Epithelial cell of proximal tubule (primary cell): ENCODE results near the gene FCRL6. TPM values are rescaled to one million over a fixed set of nuclear protein-coding genes. Genes with fewer than 3 reads are reported as not detected.

ENCODE experiments used
- DNase-seq: peaks from one replicate; pipeline ENCODE4 v3.0.0-alpha.2; 2011; ENCODE audit warnings: low read depth
- H3K4me3 ChIP-seq: 2 replicates; pipeline ENCODE4 v1.5.1; 2011; ENCODE audit warnings: low read depth, mild to moderate bottlenecking, low read length
- total RNA-seq: library from RNA; depleted of rRNA; stranded (reverse); fragments of >200 nt; gene quantifications from 2 replicates; pipeline ENCODE4 v1.2.3, GENCODE V29; 2015
- TF ChIP-seq, protein P1 (sequence below): conservative IDR thresholded peaks from 2 replicates; pipeline ENCODE4 v1.5.1; 2012; ENCODE audit warnings: low read depth, mild to moderate bottlenecking, low read length

The FCRL6 gene
- total RNA-seq, 1 donor from 2014 or later, result not detected

DNA sequence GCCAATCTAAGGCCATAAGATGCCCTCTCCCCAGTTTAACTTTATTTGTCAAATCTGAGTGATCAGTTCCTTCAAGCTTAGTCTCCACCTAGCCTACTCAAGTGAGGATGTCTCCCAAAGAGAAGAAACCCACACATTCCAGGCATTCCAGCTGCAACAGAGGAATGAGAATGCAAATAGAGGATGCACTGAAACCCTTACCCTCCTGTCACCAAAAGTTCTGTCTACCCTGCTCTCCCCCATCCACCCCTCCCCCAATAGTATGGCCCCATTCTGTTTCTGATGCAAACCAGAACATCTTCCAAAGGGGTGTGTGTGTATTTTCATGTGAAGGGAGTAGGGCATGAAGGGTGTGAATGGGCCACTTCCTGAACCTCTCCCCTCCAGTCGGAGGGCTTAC is 18.4 kb upstream of the FCRL6 start:
- TF ChIP-seq, protein P1, sequence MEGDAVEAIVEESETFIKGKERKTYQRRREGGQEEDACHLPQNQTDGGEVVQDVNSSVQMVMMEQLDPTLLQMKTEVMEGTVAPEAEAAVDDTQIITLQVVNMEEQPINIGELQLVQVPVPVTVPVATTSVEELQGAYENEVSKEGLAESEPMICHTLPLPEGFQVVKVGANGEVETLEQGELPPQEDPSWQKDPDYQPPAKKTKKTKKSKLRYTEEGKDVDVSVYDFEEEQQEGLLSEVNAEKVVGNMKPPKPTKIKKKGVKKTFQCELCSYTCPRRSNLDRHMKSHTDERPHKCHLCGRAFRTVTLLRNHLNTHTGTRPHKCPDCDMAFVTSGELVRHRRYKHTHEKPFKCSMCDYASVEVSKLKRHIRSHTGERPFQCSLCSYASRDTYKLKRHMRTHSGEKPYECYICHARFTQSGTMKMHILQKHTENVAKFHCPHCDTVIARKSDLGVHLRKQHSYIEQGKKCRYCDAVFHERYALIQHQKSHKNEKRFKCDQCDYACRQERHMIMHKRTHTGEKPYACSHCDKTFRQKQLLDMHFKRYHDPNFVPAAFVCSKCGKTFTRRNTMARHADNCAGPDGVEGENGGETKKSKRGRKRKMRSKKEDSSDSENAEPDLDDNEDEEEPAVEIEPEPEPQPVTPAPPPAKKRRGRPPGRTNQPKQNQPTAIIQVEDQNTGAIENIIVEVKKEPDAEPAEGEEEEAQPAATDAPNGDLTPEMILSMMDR, result no peak
- no peak for DNase-seq
- no peak overlapping the region for H3K4me3 ChIP-seq

DNA sequence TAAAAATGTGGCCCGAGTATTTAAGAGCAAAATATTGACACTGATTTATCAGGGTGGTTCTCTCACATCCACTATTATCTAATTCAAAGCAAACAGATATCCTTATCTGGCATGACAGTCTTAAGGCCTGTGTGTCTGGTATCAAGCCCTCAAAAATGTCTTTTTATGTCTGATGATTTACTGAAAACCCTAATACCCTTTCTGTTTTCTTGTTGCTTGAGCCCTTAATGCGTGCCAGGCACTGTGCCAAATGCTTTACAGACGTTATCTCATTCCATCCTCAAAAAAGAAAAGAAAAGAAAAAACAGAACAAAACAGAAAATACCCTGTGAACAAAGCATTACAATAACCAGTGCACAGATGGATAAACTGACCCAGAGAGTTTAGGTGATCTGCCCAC is 15.7 kb upstream of the FCRL6 start:
- no peak for DNase-seq
- TF ChIP-seq, protein P1, result no peak

DNA sequence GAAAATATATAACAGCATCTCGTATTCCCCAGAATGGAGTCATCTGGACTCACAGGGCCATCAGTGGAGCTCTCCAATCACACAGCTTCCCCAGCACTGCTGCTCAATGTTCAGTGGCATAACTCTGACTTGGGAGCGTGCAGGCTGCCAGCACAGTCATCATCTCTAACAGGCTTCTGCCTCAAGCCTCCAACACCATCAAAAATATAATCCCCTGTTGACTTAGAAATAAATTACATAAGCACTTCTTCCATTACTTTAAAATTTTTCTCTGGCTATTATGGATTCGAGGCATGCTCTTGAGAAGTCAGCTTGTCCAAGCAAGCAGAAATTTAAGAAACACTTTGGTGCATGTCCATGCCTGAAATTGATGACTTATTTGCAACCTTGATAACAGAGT is 15.2 kb upstream of the FCRL6 start:
- TF ChIP-seq, protein P1, result no peak
- DNase-seq, result no peak
- H3K4me3 ChIP-seq, result no peak overlapping the region

More for the DNA sequence above, 15.7 kb upstream of the FCRL6 start:
- no peak overlapping the region for H3K4me3 ChIP-seq

DNA sequence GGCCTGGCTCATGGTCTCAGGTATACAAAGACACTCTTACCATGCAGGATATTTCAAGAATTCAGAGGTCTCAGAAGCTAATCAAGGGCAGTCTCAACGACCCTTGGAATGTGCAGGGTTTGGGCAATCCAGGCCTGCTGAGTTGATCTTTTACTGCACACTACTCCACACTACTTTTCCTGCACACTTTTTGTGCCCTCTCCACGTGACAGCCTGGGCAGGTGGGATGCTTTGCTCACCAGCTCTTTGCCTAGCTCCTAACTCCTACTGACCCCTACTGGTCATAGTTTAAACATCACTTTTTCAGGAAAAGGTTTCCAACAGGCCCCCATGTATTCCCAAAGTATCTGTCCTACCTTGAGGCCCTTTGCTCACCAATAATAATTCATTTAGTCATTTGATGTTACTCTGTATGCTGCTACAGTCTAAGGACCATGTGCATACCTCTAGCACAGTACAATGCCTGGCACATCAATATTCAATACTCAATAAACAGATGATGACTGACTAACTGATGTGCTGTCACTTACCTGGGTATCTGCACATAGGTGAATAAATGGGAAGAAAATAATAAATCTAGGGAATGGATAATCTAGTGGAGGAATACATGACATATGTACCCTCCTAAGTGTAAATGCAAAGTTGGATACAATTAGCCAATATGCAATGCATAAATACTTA is 11.8 kb upstream of the FCRL6 start:
- H3K4me3 ChIP-seq, result no peak overlapping the region
- TF ChIP-seq, protein P1, result peak; percentile 75
- DNase-seq, result no peak

DNA sequence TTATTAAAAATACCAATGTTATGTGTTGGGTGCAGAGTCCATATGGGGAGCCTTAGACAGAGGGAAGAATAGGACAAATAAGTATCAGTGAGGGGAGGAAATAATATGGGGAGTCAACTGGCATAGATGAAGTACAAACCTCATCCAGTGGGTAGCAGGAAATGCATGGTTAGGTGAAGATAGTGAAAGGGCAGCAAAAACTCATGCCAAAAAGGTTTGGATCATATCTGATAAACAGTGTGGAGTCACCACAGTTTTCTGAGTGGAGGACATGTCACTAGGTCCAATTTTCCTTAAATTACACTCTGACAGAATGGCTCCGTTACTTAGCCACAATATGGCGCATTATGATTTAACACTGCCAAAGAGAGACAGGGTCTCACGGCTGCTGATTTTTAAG is 11.1 kb upstream of the FCRL6 start:
- no peak for DNase-seq
- no peak overlapping the region for H3K4me3 ChIP-seq
- TF ChIP-seq, protein P1, result no peak

DNA sequence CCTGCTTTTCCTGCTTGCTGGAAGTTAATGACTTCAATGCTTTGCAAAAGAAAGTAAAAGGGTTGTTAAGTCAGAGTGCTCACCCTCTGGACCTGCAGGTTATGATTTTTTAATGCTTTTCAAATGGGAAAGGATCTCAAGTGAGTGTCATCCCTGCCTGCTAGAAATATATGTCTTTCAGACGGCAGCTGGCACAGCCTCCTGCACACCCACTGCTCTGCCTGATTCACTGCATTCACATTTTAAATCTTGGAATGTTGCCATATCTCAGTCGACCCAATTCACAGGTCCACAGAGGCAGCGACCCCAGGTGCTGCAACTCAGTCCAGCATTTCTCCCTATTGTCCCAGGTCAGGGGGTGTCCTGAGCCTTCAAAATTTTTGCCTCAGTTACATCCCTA is 10.7 kb upstream of the FCRL6 start:
- TF ChIP-seq, protein P1, result no peak
- no peak overlapping the region for H3K4me3 ChIP-seq
- no peak for DNase-seq

DNA sequence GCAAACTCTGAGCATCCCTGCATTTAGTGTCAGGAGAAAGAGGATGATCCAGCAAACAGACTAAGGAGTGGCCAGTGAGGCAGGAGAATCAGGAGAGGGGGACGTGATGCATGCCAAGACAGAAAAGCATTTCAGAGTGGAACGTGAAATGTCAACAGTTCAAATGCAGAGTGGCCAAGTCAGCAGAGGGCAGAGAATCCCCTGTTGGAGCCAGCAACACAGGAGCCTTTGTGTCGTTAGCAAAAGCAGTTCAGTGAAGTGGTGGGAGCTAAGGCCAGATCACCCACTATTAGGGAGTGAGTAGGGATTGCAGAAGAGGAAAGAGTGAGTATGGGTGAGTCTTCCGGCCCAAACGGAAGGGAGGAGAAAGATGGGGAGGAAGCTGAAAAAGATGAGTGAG is 6.6 kb upstream of the FCRL6 start:
- no peak for DNase-seq
- TF ChIP-seq, protein P1, result no peak
- no peak overlapping the region for H3K4me3 ChIP-seq
